A549 treated with Hydrocortisone at 1 μM for 4 hours (cell line): Measurements from ENCODE around the gene GLOD4. TPM values are rescaled to one million over a fixed set of nuclear protein-coding genes. Genes with fewer than 3 reads are reported as not detected.

Experiments
- total RNA-seq: library from RNA; stranded (reverse); fragments of 200-300 nt; extraction: Qiagen RNA extraction; gene quantifications from 5 replicates; pipeline ENCODE4 v1.2.3, GENCODE V29; 2022

Gene GLOD4, protein sequence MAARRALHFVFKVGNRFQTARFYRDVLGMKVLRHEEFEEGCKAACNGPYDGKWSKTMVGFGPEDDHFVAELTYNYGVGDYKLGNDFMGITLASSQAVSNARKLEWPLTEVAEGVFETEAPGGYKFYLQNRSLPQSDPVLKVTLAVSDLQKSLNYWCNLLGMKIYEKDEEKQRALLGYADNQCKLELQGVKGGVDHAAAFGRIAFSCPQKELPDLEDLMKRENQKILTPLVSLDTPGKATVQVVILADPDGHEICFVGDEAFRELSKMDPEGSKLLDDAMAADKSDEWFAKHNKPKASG
- 95.1 to 151 TPM (median 99.9 TPM) in 5 replicates for total RNA-seq

DNA sequence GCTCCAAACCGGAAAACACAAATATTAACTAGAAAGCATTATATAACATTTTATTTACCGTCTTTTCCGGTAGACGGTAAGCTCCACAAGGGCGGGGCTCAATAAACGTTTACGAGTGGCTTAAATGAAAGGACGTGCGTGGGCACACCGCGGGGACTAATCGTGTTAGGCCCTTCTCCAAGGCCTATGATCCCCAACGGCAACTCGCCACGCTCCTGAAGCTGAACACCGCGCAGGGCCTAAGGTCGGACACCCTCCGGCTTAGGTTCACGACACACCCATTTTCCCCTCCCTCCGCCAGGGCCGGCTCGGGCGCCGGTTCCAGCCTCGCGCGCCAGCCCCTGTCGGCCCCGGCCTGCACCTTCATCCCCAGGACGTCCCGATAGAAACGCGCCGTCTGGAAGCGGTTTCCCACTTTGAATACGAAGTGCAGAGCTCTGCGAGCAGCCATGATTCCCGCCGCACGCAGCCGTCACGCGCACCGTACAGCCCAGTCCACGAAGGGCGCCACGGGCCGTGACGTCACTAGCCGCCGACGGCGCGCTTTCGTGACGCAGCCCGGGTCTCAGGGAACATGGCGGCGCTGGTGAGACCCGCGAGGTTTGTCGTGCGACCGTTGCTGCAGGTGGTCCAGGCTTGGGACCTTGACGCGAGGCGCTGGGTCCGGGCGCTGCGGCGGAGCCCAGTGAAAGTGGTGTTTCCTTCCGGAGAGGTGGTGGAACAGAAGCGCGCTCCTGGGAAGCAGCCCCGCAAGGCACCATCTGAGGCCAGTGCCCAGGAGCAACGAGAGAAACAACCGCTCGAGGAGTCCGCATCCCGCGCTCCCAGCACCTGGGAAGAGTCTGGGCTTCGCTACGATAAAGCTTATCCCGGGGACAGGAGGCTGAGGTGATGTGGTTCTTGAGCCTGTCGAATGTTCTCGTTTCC lies at the start of gene GLOD4, which contains the start of gene MRM3:
TSS of gene GLOD4 (minus strand) at position 476 of the 927 bp plus-strand sequence. CDS start at position 451, 25 bp downstream.
TSS of gene MRM3 (plus strand) at position 549 of the 927 bp plus-strand sequence. CDS start at position 575, 26 bp downstream.

DNA sequence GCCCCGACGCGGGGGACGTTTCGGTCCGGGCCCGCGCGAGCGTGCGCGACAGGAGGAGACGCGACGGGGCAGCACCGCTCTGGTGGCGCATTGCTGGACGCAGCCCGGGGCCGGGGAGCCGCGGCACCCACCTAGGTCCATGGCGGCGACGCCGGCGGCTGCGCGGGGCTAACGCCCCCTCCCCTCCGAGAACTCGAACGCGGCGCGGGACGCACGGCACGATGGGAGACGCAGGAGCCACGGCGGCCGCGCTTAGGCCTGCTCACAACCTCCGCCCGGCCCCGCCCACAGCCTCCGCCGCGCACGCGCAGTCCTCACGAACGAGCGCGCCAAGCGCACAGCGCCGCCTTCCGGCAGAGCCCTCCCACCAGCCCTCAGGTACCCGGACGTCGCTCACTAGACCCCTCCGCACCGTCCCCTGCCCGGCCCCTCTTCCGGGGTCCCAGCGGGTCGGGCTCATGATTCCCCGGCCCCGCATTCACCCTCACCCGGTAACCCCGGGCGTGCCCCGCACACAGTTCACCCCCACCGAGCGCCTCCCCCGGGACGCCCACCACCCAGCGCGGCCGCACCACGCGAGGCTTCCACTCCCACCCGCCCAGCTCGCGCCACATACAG lies 30.0 kb downstream of the GLOD4 start, which contains the start of gene GEMIN4:
TSS of gene GEMIN4 (minus strand) at position 263 of the 618 bp plus-strand sequence. CDS start at position 141, 122 bp downstream.

GRCh38 chr17:732067-732901 lies 49.8 kb downstream of the GLOD4 start, which contains the start of gene TLCD3A:
Gene TLCD3A (plus strand): TSS chr17:732596. CDS start chr17:732648, 52 bp downstream.

Other genes with a start within 250 kb of the GLOD4 start
- gene VPS53, start 67.4 kb downstream of the GLOD4 start, total RNA-seq, result 22.6 to 29.6 TPM (median 25.2 TPM) in 5 replicates
- gene TLCD3A, start 49.7 kb downstream of the GLOD4 start, total RNA-seq, result 54.9 to 60.6 TPM (median 58.7 TPM) in 5 replicates
- 53.7 to 64.9 TPM (median 56.6 TPM) in 5 replicates for gene GEMIN4, start 30.0 kb downstream of the GLOD4 start, total RNA-seq
- gene MRM3, start 73 bp upstream of the GLOD4 start, total RNA-seq, result 41.9 to 52.2 TPM (median 42.9 TPM) in 5 replicates
- 23.0 to 27.3 TPM (median 24.8 TPM) in 5 replicates for gene NXN, start 197.5 kb upstream of the GLOD4 start, total RNA-seq
- 27.5 to 30.7 TPM (median 30.4 TPM) in 5 replicates for gene TIMM22, start 214.8 kb upstream of the GLOD4 start, total RNA-seq